Renal cortex interstitium (tissue), 11 donors: ENCODE measurements around the gene ATP13A2. TPM values are rescaled to one million over a fixed set of nuclear protein-coding genes. Genes with fewer than 3 reads are reported as not detected.

Experiments used
- DNase-seq, 11 donors: peaks; one replicate each; pipeline ENCODE4 v3.0.0-alpha.2; 2013; ENCODE audit warnings: low read depth in 9 of 11, low spot score in 4 of 11; ENCODE audit errors: extremely low read depth in 1 of 11
- polyA plus RNA-seq, 3 donors: library from polyadenylated mRNA; unstranded; fragments of 120-200 nt; gene quantifications; one replicate each; pipeline ENCODE4 v1.2.1, GENCODE V29; 2013; ENCODE audit not compliant: insufficient read length in 3 of 3

The ATP13A2 gene
- polyA plus RNA-seq, 3 donors: 27.8 to 38.6 (median 33.9) TPM

DNA sequence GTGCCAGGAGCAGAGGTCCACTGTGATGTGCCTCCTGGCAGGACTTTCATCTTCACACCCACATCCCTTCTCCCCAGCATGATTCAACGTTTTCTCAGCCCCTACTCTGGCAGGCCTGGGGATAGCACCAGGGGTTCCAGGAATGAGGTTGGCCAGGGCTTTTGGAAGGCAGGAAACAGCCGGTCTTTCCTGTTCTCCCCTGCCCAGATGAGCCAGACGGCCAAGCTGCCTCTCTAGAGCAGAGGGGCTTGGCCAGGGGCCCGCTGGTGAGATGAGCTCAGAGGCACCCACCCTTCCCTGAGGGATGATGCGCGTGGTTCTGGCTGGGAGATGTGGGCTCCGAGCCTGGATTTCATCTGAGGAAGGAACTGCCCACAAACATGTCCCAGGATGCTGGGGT is 27.0 kb downstream of the ATP13A2 start:
- DNase-seq: no peak

DNA sequence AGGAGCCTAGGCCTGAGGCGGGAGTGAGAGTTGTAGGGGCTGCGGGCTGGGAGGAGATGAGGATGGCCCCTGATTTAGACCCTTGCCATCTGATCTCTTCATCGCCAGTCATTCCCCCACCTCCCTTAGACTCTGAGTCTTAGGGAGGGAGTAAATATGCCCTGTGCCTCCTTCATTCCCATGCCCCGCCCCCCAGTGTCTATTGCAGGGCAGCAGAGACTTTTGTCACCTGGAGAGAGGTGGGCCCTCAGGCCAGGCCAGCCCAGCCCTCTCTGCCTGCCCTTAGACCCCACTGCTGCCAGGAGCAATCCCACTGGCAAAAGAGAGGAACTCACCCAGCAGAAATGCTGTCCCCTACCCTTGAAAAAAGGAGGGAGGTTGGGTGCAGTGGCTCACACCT is 28.1 kb downstream of the ATP13A2 start:
- DNase-seq: no peak

DNA sequence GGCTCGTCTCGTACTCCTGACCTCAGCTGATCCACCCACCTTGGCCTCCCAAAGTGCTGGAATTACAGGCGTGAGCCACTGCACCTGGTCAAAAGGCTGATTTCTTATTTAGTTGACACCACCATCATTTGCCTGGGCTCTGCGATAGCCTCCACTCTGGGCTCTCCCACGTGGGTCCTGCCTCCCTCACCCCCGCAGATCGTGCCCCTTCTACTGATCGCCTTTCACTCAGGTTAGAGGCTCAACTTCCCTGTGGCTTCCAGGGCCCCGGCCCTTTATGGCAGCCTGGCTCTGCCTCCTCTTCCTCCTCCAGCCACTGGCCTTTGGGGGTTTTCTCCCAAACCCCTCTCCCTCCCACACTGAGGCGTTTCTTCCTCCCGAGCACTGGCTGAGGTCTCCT is 28.8 kb downstream of the ATP13A2 start:
- DNase-seq: no peak

DNA sequence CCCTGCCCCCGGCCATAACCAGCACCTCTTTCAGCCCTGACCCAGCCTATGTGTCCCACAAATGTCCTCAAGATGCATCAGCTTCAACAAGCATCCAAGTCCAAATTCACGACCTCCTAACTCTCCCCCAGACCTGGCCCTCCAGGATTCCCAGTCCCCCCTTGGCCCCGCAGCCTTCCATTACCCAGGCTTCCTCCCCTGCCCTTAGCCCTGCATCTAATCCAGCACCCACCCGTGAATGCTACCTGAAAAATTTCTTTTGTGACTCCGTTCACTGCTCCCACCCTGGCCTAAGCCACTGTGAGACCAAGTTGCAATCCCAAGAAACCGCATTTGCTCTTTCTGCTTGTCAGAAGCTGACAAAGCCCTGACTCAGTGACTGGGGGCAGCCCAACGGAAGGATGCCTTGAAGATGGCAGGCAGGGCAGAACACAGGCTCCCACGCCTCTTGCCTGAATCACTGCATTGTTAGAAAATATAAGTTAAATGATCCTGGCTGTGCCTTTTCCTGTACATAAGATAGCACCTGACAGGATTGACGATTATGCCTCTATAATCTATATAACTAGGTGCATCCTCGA is 30.4 kb downstream of the ATP13A2 start:
- no peak for DNase-seq

DNA sequence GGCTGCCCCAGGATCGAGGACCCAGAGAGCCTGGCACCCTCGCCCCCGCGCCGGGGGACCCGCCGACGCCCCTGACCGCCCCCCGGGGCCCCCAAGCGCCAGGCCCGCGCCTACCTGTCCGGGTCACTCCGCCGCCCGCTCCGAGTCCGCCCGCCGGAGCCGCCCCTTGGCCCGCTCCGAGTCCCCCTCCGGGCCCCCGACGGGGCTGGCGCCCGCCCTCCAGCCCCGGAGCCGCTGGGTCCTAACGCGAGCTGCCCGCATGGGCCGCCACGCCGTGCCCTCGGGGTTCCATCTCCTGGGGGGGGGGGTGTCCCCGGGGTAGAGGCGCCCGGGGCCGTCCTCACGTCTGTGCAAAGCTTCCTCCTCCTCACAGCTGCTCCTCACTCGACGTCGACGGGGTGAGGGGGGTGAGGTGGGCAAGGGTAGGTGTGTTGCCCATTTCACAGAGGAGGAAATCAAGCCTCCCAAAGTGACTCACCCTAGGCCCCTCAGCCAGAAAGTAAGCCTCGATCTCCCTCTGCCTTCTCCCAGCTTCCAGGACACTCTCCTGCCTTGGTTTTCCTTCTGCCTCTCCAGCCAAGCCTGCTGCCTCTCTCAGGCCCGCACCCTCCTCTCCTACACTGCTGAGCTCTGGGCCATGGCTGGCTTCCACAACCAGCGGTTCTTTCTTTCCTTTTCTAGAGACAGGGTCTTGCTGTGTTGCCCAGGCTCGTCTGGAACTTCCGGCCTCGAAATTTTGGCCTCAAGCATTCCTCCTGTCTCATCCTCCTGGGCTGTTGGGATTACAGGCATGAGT is 31.1 kb downstream of the ATP13A2 start, which contains the start of gene MFAP2:
Gene MFAP2 (minus strand): TSS at position 148 of the 796 bp plus-strand sequence. CDS start 2,347 bp downstream, outside the sequence.
- no peak for DNase-seq

DNA sequence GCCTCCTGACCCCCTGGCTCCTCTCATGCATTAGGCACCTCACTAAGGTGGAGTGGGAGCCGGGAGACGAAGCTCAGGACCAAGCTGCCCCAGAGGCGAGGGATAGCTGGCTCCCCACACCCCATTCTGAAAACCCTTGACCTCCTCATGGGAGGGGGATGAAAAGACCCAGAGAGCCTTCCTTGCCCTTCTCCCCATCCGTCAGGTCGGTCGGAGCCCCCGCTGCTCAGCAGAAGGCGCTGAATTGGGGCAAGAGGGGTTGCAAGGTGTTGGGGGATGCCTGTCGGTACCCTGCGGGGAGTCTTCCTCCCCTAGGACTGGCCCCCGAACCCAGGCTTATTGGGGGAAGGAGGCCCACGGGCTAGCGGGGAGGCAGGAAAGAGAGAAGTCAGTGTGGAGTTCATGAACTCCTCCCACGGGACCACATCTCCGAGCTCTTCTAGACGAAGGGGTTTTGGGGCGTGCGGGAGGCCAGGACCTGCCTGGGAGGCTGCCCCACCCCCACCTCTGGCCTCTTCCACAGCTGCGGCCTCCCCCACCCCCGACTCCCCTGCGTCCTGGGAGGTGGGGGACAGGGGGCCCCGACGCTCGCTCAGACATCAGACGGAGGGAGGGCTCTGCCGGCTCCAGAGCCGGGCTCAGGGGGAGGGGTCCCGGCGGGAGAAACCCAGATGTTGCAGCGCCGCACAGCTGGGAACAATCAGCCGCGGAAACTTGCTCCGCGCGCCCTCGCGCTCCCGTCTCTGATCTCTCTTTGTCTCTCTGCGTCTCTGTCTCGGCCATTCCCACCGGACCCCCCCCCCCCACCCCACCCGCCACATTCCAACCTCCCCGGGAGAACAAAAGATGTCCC is 32.0 kb downstream of the ATP13A2 start:
- DNase-seq: peak in 3 of 11 donors; percentile 60 to 71 (median 60)

DNA sequence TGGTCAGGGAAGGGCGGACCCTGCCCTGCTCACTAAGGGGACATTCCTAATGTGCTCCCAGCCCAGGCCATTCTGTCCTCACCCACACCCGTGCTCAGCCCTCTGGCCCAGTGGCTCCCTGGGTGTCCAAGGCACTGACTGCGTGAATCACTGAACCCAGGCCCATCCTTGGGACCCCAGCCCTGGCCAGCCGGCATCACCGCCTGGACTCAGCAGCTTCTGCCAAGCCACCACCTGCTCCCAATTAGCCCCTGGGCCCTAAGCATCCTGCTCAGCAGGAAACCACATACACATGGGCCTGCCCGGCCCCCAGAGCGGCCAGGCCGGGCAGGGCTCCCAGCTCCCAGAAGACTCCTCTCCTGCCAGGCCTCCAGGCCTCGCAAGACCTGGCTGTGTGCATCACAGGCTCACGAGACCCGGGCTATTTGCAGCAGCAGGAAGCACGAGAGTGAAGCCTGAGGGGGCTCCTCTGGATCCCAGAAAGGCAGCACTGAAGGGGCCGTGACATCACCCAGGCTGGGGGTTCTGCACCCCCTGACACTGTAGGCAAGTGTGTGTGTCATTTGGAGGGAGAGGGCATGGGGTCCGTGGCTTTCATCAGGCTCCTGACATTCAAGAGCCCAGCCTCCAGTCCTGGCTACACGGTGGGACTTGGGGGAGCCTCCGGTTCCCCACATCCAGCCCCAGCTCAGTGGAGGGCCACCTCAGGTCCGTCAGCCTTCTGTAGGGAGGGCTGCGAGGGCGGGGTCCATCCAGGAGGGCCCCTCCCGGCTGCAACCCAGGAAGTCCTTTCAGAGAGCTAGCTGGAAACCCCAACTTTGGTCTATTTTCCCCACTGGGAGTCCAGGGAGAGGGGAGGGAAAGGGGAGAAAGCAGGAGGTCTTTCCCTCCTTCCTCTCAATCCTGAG is 32.9 kb downstream of the ATP13A2 start:
- DNase-seq: no peak

DNA sequence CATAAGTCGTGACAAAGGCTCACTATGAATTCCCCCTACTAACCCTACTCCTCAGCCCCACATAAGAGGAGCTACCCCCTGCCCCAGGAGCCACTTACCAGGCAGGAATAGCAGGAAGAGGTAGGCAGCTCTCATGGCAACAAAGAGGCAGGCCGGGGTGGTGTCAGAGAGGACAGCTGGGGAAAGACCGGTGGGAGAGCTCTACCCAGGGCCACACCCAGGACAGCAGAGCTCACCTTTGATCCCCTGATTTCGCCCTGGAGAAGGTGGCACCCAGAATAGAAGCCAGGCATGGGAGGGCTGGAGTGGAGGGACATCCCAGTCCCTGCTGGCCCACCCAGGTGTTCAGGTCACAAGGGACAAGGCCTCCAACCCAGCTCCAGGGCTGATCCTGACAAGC is 33.6 kb downstream of the ATP13A2 start:
- no peak for DNase-seq

DNA sequence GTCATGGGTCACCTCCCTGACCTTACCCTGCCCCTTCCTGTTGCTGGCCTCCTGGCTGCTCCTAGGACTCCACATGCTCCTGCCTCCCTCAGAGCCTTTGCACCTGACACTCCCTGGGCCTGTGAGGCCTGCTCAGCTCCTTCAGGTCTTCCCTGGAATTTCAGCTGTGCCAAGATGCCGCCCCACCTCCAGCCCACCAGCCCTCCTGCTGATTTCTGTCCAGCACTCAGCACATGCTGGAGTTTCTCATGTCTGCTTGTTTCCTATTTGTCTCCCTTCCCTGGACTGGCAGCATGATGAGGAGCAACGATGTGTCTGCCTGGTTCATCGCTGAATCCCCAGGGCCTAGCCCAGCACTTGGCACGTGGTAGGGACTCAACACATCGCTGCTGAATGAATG is 34.4 kb downstream of the ATP13A2 start:
- no peak for DNase-seq

DNA sequence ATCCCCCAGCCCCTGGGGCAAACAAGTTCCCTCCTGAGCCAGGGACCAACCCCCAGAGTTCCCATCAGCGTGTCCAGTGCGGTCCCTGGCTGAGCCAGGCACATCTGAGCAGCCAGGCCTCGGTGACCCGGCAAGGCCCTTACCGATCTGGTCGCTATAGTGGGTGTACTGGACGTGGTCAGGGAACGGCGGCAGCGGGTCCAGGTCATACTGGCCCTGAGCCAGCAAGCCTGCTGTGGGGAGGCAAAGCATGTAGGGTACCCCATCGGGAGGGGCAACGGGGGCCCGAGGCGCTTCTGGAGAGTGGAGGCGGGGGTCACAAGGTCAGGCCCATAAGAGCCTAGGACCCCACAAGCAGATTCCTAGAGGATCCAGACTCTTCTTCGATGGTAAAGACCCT is 34.8 kb downstream of the ATP13A2 start:
- DNase-seq: no peak

DNA sequence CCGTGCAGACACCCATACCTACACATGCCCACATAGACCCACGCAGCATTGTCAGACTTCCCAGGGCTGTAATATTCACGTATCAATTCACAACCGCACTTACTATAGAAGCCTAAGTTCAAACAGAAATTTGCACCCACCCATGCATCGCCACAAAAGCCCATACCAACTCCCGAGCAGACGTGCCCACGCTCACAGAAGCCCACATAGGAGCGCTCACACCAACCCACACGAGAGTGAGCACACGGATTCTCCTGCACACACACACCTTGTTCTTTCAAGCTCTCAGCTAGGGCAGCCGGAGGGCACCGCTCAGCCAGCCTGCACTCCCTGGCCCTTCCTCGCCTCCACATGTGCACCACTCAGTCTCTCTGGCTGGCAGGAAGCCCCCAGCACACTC is 35.9 kb downstream of the ATP13A2 start:
- no peak for DNase-seq

DNA sequence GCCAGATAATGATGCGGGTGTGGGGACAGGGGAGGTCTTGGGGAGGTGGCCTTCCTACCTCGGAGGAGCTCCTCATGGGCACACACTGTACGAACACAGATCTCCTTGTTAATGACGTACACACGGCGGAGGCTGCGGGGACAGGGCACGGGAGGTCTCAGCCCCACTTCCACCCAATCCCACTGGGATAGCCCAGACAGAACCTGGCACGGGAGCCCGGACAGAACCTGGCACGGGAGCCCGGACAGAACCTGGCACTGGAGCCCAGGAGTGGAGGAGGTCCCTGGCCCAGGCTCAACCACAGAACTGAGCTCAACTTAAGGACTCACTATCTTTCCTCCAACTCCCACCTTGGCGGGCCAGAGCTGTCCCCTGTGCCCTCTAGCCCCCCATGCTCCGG is 36.5 kb downstream of the ATP13A2 start:
- DNase-seq: no peak

DNA sequence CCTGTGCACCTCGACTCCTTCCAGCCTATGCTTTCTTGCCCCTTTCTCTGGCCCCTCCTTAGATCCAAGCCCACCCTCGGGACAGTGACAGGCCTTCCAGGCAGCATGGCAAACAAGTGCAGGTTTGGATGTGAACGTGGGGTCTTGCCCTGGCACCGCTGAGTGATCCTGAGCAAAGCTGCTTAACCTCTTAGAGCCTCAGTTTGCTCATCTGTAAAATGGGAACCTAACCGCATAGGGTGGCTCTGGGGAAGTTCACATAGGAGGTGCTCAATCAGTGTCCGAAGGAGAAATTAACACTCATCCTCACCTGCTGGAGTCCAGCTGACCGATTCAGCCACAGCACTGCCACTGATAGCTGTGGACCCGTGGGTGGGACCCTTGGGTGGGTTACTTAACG is 38.5 kb downstream of the ATP13A2 start:
- no peak for DNase-seq

DNA sequence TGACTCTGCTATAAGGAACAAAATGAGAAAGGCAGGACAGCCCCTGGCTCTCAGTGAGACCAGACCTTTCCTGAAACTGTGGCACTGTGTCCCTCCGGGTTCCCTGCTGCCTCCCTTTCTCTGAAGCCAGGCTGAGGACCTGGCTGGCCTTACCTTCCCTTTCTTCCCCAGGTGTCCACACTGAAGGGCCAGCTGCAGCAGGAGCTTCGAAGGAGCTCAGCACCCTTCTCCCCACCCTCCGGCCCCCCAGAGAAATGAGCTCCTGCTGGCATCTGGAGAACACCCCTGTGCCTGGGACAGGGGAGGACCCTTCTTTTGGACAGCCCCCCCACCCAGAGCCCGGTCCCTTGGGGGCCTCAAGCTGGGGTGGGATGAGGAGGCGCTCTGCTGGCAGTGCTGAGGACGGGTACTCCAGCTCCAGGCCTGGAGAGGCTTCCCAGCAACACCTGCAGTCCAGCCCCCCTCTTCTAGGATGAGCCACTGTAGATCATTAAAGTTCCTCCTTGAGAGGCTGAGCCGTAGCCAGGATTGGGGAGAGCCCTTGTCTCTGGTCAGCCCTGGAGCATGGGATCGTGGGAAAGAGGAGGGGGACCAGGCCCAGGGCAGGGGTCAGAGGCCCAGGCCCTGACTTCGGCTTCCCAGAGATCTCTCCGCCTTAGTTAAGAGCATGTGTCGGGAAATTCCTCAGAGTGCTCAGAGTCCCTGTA is 39.4 kb downstream of the ATP13A2 start:
- no peak for DNase-seq

DNA sequence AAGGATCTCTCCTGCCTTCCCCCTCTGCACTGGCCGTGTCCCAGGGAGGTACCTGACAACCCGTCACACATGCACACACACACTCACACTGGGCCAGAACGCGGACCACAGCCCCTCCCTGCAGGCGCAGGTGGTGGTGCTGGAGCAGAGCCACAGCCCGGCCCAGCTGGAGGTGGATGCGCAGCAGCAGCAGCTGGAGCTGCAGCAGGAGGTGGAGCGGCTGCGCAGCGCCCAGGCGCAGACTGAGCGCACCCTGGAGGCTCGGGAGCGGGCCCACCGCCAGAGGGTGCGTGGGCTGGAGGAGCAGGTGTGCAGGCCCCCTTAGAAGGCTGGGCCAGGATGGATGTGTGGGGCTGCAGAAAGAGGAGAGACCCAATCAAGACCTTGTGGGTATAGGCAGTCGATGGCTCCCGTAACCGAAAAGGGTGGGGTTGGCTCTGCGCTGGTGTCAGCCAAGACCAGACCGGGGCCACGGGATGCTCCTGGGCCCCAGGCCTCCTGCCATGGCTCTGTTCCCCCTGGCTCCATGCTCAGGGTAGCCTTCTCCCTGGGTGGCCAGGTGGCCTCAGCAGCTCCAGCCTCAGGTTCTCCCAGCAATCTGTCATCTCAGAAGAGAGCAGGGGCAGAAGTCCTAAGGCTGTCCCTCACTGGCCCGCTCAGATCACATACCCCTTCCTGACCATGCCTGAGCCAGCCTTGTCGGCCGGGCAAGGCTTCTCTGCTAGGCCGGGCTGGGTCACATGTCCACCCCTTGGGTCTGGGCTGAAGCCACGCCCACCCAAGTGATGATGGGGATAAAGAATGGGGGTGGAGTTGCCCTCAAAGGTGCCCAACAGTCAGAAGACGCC is 40.2 kb downstream of the ATP13A2 start:
- DNase-seq: no peak

DNA sequence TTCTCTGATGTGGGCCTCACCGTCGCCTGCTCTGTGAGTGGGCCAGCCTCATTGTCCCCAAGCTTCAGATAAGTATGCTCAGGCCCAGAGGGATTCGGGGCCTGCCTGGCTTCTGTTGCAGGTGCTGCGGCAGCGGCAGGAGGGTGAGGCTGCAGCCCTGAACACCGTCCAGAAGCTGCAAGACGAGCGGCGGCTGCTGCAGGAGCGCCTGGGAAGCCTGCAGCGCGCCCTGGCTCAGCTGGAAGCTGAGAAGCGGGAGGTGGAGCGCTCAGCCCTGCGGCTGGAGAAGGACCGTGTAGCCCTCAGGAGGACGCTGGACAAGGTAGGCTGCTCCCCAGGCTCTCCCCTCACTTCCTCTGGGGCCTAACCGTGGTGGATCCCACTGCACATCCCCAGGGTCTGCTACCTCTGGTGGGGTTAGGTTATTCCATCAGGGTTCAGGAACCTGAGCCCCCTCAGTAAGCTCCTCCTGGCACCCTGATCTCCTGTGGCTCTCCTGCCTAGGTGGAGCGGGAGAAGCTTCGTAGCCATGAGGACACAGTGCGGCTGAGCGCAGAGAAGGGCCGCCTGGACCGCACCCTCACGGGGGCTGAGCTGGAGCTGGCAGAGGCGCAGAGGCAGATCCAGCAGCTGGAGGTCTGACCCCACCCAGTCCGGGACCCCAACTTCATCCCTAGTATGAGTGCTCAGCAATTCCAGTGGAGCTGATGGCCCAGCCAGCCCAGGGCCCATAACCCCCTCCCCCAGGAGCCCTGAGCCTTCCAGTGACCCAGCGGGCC is 41.4 kb downstream of the ATP13A2 start:
- no peak for DNase-seq

DNA sequence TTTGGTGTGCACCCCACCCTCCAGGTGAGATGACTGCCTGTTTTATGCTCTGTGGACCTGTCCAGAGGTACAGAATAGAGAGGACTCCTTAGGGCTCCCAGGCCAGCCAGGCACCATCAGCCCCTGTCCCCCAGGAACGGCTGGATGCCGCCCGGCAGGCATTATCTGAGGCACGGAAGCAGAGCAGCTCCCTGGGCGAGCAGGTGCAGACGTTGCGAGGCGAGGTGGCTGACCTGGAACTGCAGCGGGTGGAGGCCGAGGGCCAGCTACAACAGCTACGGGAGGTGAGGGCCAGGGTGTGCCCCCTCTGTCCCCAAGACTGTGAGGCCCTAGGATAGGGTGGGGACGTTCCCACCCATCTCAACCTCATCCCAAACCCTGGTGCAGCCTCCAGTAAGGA is 42.1 kb downstream of the ATP13A2 start:
- no peak for DNase-seq
